Left lung (tissue), 10 donors: ENCODE results near the gene RGS14. TPM values are rescaled to one million over a fixed set of nuclear protein-coding genes. Genes with fewer than 3 reads are reported as not detected.

Source experiments
- ATAC-seq: fragments of 200-7000 bp; cut with Tn5 transposase; one replicate; pipeline ENCODE4 v1.9.1; 2020; ENCODE audit warnings: moderate library complexity
- DNase-seq, 4 donors: peaks; one replicate each; pipeline ENCODE4 v3.0.0-alpha.2; 2013 to 2020
- H3K27ac ChIP-seq, 2 donors: fragments of 200-600 bp; sonication (generic) in 1 of 2; one replicate each; pipeline versions ENCODE4 v1.5.0 to v1.8.0; 2020 to 2021
- H3K27me3 ChIP-seq, 2 donors: fragments of 200-600 bp; sonication (generic) in 1 of 2; one replicate each; pipeline versions ENCODE4 v1.5.0 to v1.8.0; 2020 to 2021
- H3K36me3 ChIP-seq, 2 donors: fragments of 200-600 bp; sonication (generic) in 1 of 2; one replicate each; pipeline versions ENCODE4 v1.5.0 to v1.8.0; 2020 to 2021
- H3K4me1 ChIP-seq, 2 donors: fragments of 200-600 bp; one replicate each; pipeline ENCODE4 v1.8.0; 2021
- H3K4me3 ChIP-seq, 2 donors: fragments of 200-600 bp; sonication (generic) in 1 of 2; one replicate each; pipeline versions ENCODE4 v1.5.0 to v1.8.0; 2020 to 2021; ENCODE audit warnings: mild to moderate bottlenecking in 1 of 2
- H3K9me3 ChIP-seq, 2 donors: fragments of 200-600 bp; sonication (generic) in 1 of 2; one replicate each; pipeline versions ENCODE4 v1.5.0 to v1.8.0; 2020 to 2021
- intact Hi-C, 2 donors: fragments of 100-400 bp; cut with DNase I; formaldehyde crosslinking; loops; one replicate each; pipeline versions ENCODE4 v1.11.2 to v1.14.2; 2022
- polyA plus RNA-seq, 6 donors: library from polyadenylated mRNA; unstranded; fragments of 120-200 nt; gene quantifications; one replicate each; pipeline ENCODE4 v1.2.1, GENCODE V29; 2013; ENCODE audit not compliant: insufficient read length in 6 of 6
- total RNA-seq, 2 donors: library from RNA; stranded (reverse); fragmentation: NEBNext Ultra II Directional; extraction: Animal tissue kit (Norgen Biotek cat#: 25700); gene quantifications; one replicate each; pipeline ENCODE4 v1.2.1, GENCODE V29; 2021
- TF ChIP-seq, protein P1 (sequence below), 2 donors: fragments of 200-600 bp; sonication (generic) in 1 of 2; IDR thresholded peaks; one replicate each; pipeline versions ENCODE4 v1.5.0 to v1.8.0; 2021; ENCODE audit warnings: antibody characterized with exemption in 2 of 2
- donor health status: DM: no; HTN: yes; CAD: no.
- donor health status: DM: no; HTN: no; CAD: no.

Gene RGS14
- total and polyA plus RNA-seq, 8 donors, result 4.0 to 28.2 (median 8.1) TPM

DNA sequence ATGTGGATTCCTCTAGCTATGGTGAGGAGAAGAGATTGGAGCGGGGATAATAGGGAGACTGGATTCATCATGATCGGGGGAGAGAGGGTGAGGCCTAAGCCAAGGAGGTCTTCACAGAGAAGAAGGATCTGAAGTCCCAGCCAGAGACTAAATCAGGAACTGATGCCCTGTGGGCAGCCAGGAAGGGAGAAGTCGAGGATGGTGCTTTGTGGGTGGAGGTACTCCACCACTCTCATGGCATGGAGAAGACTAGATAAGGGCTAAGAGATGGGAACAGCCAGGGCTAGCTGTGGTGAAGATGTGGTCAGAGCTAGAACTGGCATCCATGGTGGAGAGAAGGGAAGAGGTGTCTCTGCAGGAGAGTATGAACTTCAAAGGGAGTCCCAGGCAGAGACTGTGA, 3.0 kb upstream of the RGS14 start:
- intact Hi-C loops, result no loop called here

DNA sequence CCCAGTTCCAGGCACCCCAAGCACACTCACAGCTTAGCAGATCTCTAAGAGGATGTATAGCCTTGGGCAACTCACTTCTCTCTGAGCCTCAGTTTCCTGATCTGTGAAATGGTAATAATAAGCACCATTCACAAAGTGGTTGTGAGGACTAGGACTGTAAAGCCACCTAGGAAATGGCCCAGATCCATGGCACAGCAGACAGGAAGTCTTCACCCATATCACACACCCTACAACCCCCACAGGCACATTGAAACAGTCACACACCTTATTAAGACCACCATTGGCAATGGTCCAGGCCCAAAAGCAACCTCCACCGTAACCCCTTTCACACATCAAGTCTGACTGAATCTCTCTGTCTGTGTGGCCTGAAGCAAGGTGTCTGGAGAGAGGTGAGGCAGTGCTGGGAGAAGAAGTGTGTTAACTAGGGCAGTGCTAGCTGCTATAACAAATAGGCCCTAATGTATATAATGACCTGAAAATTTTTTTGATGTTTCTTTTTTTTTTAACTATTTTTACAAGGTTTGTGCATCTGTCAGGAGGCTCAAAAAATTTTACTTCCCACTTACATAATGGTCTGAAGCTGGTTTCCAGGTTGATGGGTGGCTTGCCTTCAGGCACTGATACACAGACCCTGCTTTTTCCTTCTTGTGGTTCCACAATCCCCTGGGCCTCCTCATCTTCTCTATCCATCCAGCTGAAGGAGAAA, 2.4 kb upstream of the RGS14 start:
- H3K27me3 ChIP-seq, result no peaks in the 10 kb centered on the region
- peak overlapping the region in 1 of 2 donors; percentile 16 for H3K27ac ChIP-seq
- no peak overlapping the region for H3K4me3 ChIP-seq
- H3K4me1 ChIP-seq, result peaks cover 13 to 64% of the 10 kb centered on the region in 2 donors
- no peak for DNase-seq
- no peaks in the 10 kb centered on the region for H3K9me3 ChIP-seq
- no peak for ATAC-seq
- TF ChIP-seq, protein P1, sequence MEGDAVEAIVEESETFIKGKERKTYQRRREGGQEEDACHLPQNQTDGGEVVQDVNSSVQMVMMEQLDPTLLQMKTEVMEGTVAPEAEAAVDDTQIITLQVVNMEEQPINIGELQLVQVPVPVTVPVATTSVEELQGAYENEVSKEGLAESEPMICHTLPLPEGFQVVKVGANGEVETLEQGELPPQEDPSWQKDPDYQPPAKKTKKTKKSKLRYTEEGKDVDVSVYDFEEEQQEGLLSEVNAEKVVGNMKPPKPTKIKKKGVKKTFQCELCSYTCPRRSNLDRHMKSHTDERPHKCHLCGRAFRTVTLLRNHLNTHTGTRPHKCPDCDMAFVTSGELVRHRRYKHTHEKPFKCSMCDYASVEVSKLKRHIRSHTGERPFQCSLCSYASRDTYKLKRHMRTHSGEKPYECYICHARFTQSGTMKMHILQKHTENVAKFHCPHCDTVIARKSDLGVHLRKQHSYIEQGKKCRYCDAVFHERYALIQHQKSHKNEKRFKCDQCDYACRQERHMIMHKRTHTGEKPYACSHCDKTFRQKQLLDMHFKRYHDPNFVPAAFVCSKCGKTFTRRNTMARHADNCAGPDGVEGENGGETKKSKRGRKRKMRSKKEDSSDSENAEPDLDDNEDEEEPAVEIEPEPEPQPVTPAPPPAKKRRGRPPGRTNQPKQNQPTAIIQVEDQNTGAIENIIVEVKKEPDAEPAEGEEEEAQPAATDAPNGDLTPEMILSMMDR (IDR thresholded peaks at IDR 0.05), result no peak
- intact Hi-C loops, result no loop called here
- H3K36me3 ChIP-seq, result no peaks in the 10 kb centered on the region

More for the DNA sequence above, 3.0 kb upstream of the RGS14 start:
- Histone ChIP-seq H3K27me3 (no peaks in the 10 kb centered on the region), H3K9me3 (no peaks in the 10 kb centered on the region), H3K4me1 (peaks cover 20 to 64% of the 10 kb centered on the region in 2 donors), H3K4me3 (no peak overlapping the region), H3K36me3 (peaks cover 0 to 4% of the 10 kb centered on the region in 2 donors), H3K27ac (peak overlapping the region in 1 of 2 donors; percentile 16)
- DNase-seq (peak in 1 of 4 donors; percentile 11), ATAC-seq (no peak)
- TF ChIP-seq, protein P1 (IDR thresholded peaks at IDR 0.05), result no peak

DNA sequence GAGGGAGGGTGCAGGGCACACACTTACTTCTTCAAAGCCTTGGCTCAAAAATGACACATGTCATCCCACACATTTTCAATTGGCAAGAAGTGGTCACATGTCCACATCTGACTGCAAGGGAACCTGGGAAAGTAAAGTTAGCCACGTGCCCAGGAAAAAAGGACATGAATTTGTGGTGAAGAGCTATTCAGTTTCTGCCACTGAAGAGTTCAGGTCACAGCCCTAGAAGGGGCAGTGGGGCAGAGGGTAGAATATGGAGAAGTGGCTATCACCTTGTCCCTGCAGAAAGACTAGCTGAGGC, 1.9 kb upstream of the RGS14 start:
- H3K36me3 ChIP-seq, result no peaks in the 10 kb centered on the region
- ATAC-seq, result no peak
- intact Hi-C loops, result no loop called here
- H3K4me1 ChIP-seq, result peaks cover 8 to 63% of the 10 kb centered on the region in 2 donors
- H3K27me3 ChIP-seq, result no peaks in the 10 kb centered on the region
- no peak overlapping the region for H3K4me3 ChIP-seq
- DNase-seq, result no peak
- H3K27ac ChIP-seq, result no peak overlapping the region
- TF ChIP-seq, protein P1 (IDR thresholded peaks at IDR 0.05), result no peak
- no peaks in the 10 kb centered on the region for H3K9me3 ChIP-seq

DNA sequence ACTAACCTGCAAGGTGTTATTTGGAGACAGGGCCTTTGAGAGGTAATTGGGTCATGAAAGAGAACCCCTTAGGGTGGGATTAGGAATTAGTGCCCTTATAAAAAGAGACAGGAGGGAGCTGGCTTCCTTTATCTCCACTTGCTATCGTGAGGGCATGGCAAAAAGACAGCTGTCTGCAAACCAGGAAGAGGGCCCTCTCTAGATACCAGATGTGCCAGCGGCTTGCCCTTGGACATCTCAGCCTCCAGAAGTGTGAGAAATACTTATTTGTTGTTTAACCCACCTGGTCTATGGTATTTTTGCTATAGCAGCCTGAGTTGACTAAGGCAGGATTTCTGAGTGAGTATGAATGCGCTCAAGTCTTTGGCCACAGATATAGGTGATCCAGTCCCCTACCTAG, 978 bp upstream of the RGS14 start:
- DNase-seq (no peak), ATAC-seq (no peak)
- peak overlapping the region in 1 of 2 donors; percentile 92 for H3K27ac ChIP-seq
- H3K9me3 ChIP-seq, result no peaks in the 10 kb centered on the region
- no peaks in the 10 kb centered on the region for H3K36me3 ChIP-seq
- H3K4me3 ChIP-seq, result no peak overlapping the region
- peaks cover 7 to 69% of the 10 kb centered on the region in 2 donors for H3K4me1 ChIP-seq
- TF ChIP-seq, protein P1 (IDR thresholded peaks at IDR 0.05), result no peak
- intact Hi-C loops, result no loop called here
- no peaks in the 10 kb centered on the region for H3K27me3 ChIP-seq

DNA sequence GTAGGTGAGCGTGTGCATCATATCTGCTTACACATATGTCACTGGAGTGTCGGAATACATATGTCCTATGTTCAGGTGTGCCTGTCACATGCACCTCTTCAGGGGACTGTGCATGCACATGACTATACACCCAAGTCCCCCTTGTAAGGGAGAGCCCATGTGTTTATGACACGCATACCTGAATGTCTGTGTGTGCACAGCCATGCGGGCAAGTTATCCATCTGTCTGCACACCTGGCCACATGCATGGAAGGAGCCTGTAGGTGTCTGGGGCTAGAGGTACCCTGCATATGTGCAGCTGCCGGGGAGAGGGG, 622 bp upstream of the RGS14 start:
- ATAC-seq (no peak), DNase-seq (no peak)
- Histone ChIP-seq H3K9me3 (no peaks in the 10 kb centered on the region), H3K4me3 (no peak overlapping the region), H3K27ac (peak overlapping the region in 1 of 2 donors; percentile 92), H3K4me1 (peaks cover 6 to 71% of the 10 kb centered on the region in 2 donors), H3K27me3 (no peaks in the 10 kb centered on the region), H3K36me3 (no peaks in the 10 kb centered on the region)
- TF ChIP-seq, protein P1 (IDR thresholded peaks at IDR 0.05), result no peak
- intact Hi-C loops, result no loop called here
